Measurements from ENCODE around the gene SORCS1. TPM values are rescaled to one million over a fixed set of nuclear protein-coding genes. Genes with fewer than 3 reads are reported as not detected.
A peak's percentile ranks its signal among the peaks of the same experiment; 100 is the strongest.

SORCS1 gene
- total RNA-seq, 2 donors from 2014 or later = 0.23 to 14.4 TPM

DNA sequence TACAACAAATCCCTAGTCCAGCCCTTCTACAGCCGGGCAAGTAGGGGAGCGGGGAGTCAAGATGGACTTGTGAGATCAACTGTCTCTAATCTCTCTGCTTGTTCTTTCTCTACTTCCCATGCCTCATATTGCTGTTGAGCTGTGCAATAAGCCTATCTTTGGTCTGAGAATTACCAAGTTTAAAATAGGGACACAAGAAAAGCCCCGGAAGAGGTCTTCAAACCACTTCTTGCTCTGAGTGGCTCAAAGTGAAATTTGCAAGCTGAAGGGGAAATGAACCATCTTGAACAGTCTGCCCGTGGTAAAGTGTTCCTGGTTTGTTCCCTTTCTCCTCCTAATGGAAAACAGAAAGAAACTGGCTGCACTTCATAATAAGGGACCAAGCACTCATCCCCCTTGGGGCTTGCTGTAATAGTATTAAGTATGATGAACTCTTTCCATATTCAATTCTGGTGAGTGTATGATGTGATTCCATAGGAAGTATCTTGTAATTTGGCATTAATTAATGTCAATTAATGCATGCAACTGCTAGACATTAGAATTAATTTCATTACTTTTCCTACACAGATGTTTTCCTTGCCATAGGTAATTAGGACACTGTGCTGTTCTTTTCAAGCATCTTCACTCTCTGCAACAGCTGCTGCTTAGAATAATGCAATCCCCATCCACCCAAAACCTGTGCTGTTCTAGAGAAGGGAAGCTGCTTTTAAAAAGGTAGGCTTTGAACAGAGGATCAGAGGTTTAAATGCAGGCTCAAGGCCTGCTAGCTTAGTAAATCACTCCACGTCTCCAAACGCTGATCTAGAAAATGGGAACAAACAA, 449.6 kb downstream of the SORCS1 start:
- no peaks in the 10 kb centered on the region for H3K27me3 ChIP-seq (replicated peaks; ENCODE audit: insufficient read depth)
- no peak for TF ChIP-seq POLR2A (IDR thresholded peaks at IDR 0.05)
- TF ChIP-seq CTCF (IDR thresholded peaks at IDR 0.05) = no peak
- no peak for TF ChIP-seq POLR2AphosphoS5 (IDR thresholded peaks at IDR 0.05)
- H3K27ac ChIP-seq = no peak overlapping the region
- no peaks in the 10 kb centered on the region for H3K4me1 ChIP-seq (replicated peaks)
- intact Hi-C loops (cut with DNase I) = no loop called here
- H3K36me3 ChIP-seq = no peaks in the 10 kb centered on the region
- no peaks in the 10 kb centered on the region for H3K9me3 ChIP-seq
- WGBS = 70% methylated on average over 6 of the region's 6 CpGs
- H3K4me3 ChIP-seq = no peak overlapping the region
- no peak for DNase-seq (ENCODE audit: low spot score)

DNA sequence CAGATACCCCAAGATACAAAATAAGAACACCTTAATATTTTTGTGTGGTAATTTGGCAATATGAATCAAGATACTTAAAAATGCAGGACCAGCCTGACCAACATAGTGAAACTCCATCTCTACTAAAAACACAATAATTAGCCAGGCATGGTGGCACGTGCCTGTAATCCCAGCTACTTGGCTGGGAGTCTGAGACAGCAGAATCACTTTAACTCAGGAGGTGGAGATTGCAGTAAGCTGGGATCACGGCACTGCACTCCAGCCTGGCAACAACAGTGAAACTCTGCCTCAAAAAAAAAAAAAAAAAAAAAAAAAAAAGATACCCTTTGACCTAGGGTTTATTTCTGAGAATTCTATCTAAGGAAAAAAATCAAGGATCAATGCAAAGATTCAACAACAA, 450.7 kb downstream of the SORCS1 start:
- 51% methylated on average over 2 of the region's 2 CpGs for WGBS
- H3K36me3 ChIP-seq = no peaks in the 10 kb centered on the region
- TF ChIP-seq POLR2A (IDR thresholded peaks at IDR 0.05) (no peak), CTCF (IDR thresholded peaks at IDR 0.05) (no peak), POLR2AphosphoS5 (IDR thresholded peaks at IDR 0.05) (no peak)
- H3K27me3 ChIP-seq (replicated peaks; ENCODE audit: insufficient read depth) = no peaks in the 10 kb centered on the region
- H3K27ac ChIP-seq = no peak overlapping the region
- no peak overlapping the region for H3K4me3 ChIP-seq
- no peaks in the 10 kb centered on the region for H3K9me3 ChIP-seq
- no peak for DNase-seq (ENCODE audit: low spot score)
- intact Hi-C loops (cut with DNase I) = no loop called here
- H3K4me1 ChIP-seq (replicated peaks) = no peaks in the 10 kb centered on the region

GRCh38 chr10:106712988-106713387, 451.5 kb downstream of the SORCS1 start:
- Histone ChIP-seq H3K27ac (no peak overlapping the region), H3K27me3 (replicated peaks; ENCODE audit: insufficient read depth) (no peaks in the 10 kb centered on the region), H3K9me3 (no peaks in the 10 kb centered on the region), H3K36me3 (no peaks in the 10 kb centered on the region), H3K4me1 (replicated peaks) (no peaks in the 10 kb centered on the region), H3K4me3 (no peak overlapping the region)
- DNase-seq (ENCODE audit: low spot score) = no peak
- 71% methylated on average over 1 of the region's 1 CpG for WGBS
- TF ChIP-seq CTCF (IDR thresholded peaks at IDR 0.05) = no peak
- TF ChIP-seq POLR2A (IDR thresholded peaks at IDR 0.05) = no peak
- TF ChIP-seq POLR2AphosphoS5 (IDR thresholded peaks at IDR 0.05) = no peak
- intact Hi-C loops (cut with DNase I) = no loop called here

DNA sequence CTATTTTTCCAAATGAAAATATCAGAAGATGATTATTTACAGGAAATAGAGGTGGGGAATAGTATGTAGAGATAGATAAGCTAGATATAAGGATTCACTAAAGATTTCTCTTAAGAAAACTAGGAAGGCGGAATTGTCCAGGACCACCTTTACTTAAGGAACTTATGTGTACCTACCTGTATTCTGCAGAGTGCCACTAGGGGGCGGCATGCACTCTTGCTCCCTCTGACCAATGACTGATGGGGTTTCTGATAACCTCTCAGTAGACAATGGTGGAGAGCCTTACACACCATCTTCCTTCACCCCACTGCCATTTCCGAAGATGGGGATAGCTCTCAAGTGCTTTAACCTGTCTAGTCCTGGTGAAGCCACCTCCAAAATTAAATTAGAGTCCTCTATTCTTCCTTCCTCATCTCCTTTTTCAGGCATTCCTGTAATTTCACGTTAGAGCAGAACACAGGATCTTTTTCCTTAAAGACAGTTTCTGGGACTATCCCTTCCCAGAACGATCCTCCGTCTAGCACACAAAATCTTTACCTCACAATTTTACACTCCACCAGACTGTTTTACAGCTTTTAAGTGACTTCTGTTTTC, 453.1 kb downstream of the SORCS1 start:
- H3K4me1 ChIP-seq (replicated peaks) = no peaks in the 10 kb centered on the region
- TF ChIP-seq POLR2A (IDR thresholded peaks at IDR 0.05) = no peak
- TF ChIP-seq CTCF (IDR thresholded peaks at IDR 0.05) = peak in 1 of 4 experiments; percentile 35
- no peak for TF ChIP-seq POLR2AphosphoS5 (IDR thresholded peaks at IDR 0.05)
- no peaks in the 10 kb centered on the region for H3K9me3 ChIP-seq
- no peak for DNase-seq (ENCODE audit: low spot score)
- intact Hi-C loops (cut with DNase I) = no loop called here
- 73% methylated on average over 6 of the region's 6 CpGs for WGBS
- no peak overlapping the region for H3K27ac ChIP-seq
- no peaks in the 10 kb centered on the region for H3K27me3 ChIP-seq (replicated peaks; ENCODE audit: insufficient read depth)
- H3K36me3 ChIP-seq = no peaks in the 10 kb centered on the region
- no peak overlapping the region for H3K4me3 ChIP-seq

DNA sequence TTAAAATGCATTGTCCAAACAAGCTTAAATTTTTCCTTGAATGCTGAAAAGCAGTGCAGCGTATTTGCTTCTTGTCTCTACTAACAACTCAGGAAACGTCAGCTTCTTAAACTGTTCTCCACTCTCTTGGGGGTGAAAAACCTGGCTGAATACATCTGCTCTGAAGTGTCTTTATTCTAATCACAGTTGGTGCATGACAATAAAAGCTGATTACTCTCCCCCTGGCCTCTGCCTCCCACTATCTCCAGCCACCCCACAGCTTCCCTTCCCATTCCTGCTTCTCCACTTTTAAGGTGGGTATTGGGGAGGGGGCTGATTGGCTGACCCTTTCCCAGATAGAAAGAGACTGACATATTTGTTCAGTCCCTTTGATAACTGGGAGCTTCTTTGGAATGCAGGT, 456.0 kb downstream of the SORCS1 start:
- Histone ChIP-seq H3K36me3 (no peaks in the 10 kb centered on the region), H3K27me3 (replicated peaks; ENCODE audit: insufficient read depth) (no peaks in the 10 kb centered on the region), H3K9me3 (no peaks in the 10 kb centered on the region), H3K4me1 (replicated peaks) (no peaks in the 10 kb centered on the region), H3K4me3 (no peak overlapping the region), H3K27ac (no peak overlapping the region)
- TF ChIP-seq POLR2A (IDR thresholded peaks at IDR 0.05) (no peak), POLR2AphosphoS5 (IDR thresholded peaks at IDR 0.05) (no peak), CTCF (IDR thresholded peaks at IDR 0.05) (no peak)
- intact Hi-C loops (cut with DNase I) = no loop called here
- 64% methylated on average over 2 of the region's 2 CpGs for WGBS
- no peak for DNase-seq (ENCODE audit: low spot score)

Measured in prostate gland (tissue), 2 donors.